SK-N-SH (cell line): Measurements from ENCODE around the gene ZNF334. TPM values are rescaled to one million over a fixed set of nuclear protein-coding genes. Genes with fewer than 3 reads are reported as not detected.

ENCODE experiments used
- CTCF ChIA-PET: fragments of 300-600, 350-600 bp; formaldehyde crosslinking; extraction: SDS; loops from one replicate; lab custom pipeline; 2021; lab: Yijun Ruan, JAX
- POLR2A ChIA-PET: fragments of 350-600 bp; sonication (Branson Sonifier 250); formaldehyde crosslinking; extraction: SDS; loops from one replicate; lab custom pipeline; 2020; ENCODE audit warnings: antibody characterized with exemption, inconsistent platforms; lab: Yijun Ruan, JAX
- DNase-seq: peaks from one replicate; pipeline ENCODE4 v3.0.0; 2012
- H2AFZ ChIP-seq: fragments of 200-600 bp; sonication (generic); 2 replicates; pipeline ENCODE4 v1.8.1; 2016; ENCODE audit warnings: antibody characterized with exemption, mild to moderate bottlenecking, low read depth
- H3F3A ChIP-seq: fragments of 200-600 bp; sonication (generic); replicated peaks from 2 replicates; pipeline ENCODE3; 2016; ENCODE audit warnings: antibody characterized with exemption, mild to moderate bottlenecking; ENCODE audit not compliant: insufficient read depth
- H3K27ac ChIP-seq, 2 experiments: fragments of 200-500 bp in 1 of 2; fragments of 200-600 bp in 1 of 2; sonication (Bioruptor generic) in 1 of 2; sonication (generic), shearing (Covaris generic) in 1 of 2; 2 replicates each; pipeline versions ENCODE4 v1.5.1 to v1.6.1; 2014 to 2016; ENCODE audit warnings: low read depth in 2 of 2, inconsistent platforms in 1 of 2, low read length in 1 of 2, mild to moderate bottlenecking in 1 of 2, mixed read lengths in 1 of 2
- H3K27me3 ChIP-seq: fragments of 200-600 bp; sonication (generic), shearing (Covaris generic); 2 replicates; pipeline ENCODE4 v1.6.1; 2016; ENCODE audit warnings: mixed run types; ENCODE audit not compliant: insufficient read depth
- H3K36me3 ChIP-seq, 2 experiments: fragments of 200-500 bp in 1 of 2; fragments of 200-600 bp in 1 of 2; sonication (Bioruptor generic) in 1 of 2; sonication (generic) in 1 of 2; replicated peaks in 1 of 2; 2 replicates each; pipeline versions ENCODE3 to v1.5.1; 2014 to 2016; ENCODE audit warnings: low read length in 1 of 2, mild to moderate bottlenecking in 1 of 2; ENCODE audit not compliant: insufficient read depth in 2 of 2, control insufficient read depth in 1 of 2
- H3K4me1 ChIP-seq, 2 experiments: fragments of 200-500 bp in 1 of 2; fragments of 200-600 bp in 1 of 2; sonication (Bioruptor generic) in 1 of 2; sonication (generic), shearing (Covaris generic) in 1 of 2; 2 replicates each; pipeline versions ENCODE4 v1.5.1 to v1.6.1; 2014 to 2016; ENCODE audit warnings: low read depth in 1 of 2, low read length in 1 of 2, mixed run types in 1 of 2; ENCODE audit not compliant: insufficient read depth in 2 of 2, control insufficient read depth in 1 of 2
- H3K4me2 ChIP-seq: fragments of 200-600 bp; sonication (generic), shearing (Covaris generic); 2 replicates; pipeline ENCODE4 v1.6.1; 2017; ENCODE audit warnings: mixed run types
- H3K4me3 ChIP-seq, 2 experiments: fragments of 200-500 bp in 1 of 2; fragments of 200-600 bp in 1 of 2; sonication (Bioruptor generic) in 1 of 2; sonication (generic), shearing (Covaris generic) in 1 of 2; 2 replicates each; pipeline versions ENCODE4 v1.5.1 to v1.8.1; 2014 to 2016; ENCODE audit warnings: low read depth in 2 of 2, inconsistent platforms in 1 of 2, low read length in 1 of 2, mild to moderate bottlenecking in 1 of 2, mixed read lengths in 1 of 2, moderate library complexity in 1 of 2
- H3K79me2 ChIP-seq: fragments of 200-600 bp; sonication (generic); 2 replicates; pipeline ENCODE4 v1.8.1; 2017; ENCODE audit warnings: mild to moderate bottlenecking; ENCODE audit not compliant: insufficient read depth
- H3K9ac ChIP-seq: fragments of 200-600 bp; sonication (generic); 2 replicates; pipeline ENCODE4 v1.6.1; 2017; ENCODE audit warnings: mixed run types
- H3K9me2 ChIP-seq: fragments of 200-600 bp; sonication (generic); 2 replicates; pipeline ENCODE4 v1.6.1; 2017; ENCODE audit warnings: mixed run types
- H3K9me3 ChIP-seq: fragments of 200-600 bp; sonication (generic); 2 replicates; pipeline ENCODE4 v1.6.1; 2017; ENCODE audit warnings: mixed run types, mild to moderate bottlenecking, moderate library complexity
- H4K20me1 ChIP-seq: fragments of 200-600 bp; sonication (generic); 2 replicates; pipeline ENCODE4 v1.6.1; 2017; ENCODE audit warnings: mild to moderate bottlenecking, mixed run types; ENCODE audit not compliant: insufficient read depth
- CHD2 ChIP-seq: fragments of 150-350 bp; IDR thresholded peaks from 2 replicates; pipeline ENCODE4 v1.6.1; 2018; ENCODE audit warnings: low read length; ENCODE audit not compliant: partially characterized antibody
- ELF1 ChIP-seq: IDR thresholded peaks from 2 replicates; pipeline ENCODE4 v1.4.0; 2012
- FOXJ3 ChIP-seq: sonication (generic); formaldehyde crosslinking; IDR thresholded peaks from 2 replicates; pipeline ENCODE4 v1.5.1; 2020; ENCODE audit warnings: mild to moderate bottlenecking, missing genetic modification reagents
- GABPA ChIP-seq: IDR thresholded peaks from 2 replicates; pipeline ENCODE4 v1.4.0; 2012; ENCODE audit warnings: low read depth, mild to moderate bottlenecking
- IRF3 ChIP-seq: fragments of 150-350 bp; IDR thresholded peaks from 2 replicates; pipeline ENCODE4 v1.6.1; 2016; ENCODE audit warnings: mild to moderate bottlenecking, low read depth, low read length
- MEF2A ChIP-seq: IDR thresholded peaks from 2 replicates; pipeline ENCODE4 v1.4.0; 2012; ENCODE audit warnings: low read depth, borderline replicate concordance
- MXI1 ChIP-seq: IDR thresholded peaks from 2 replicates; pipeline ENCODE4 v1.6.1; 2012; ENCODE audit warnings: mild to moderate bottlenecking, low read depth, low read length, improper control_type of control experiment
- NFIC ChIP-seq: IDR thresholded peaks from 2 replicates; pipeline ENCODE4 v1.4.0; 2012; ENCODE audit warnings: borderline replicate concordance
- NRF1 ChIP-seq: IDR thresholded peaks from 2 replicates; pipeline ENCODE4 v1.6.1; 2012; ENCODE audit warnings: low read depth, mild to moderate bottlenecking, low read length
- POLR2AphosphoS5 ChIP-seq: IDR thresholded peaks from 2 replicates; pipeline ENCODE4 v1.6.1; 2012; ENCODE audit warnings: low read depth, low read length
- RCOR1 ChIP-seq: fragments of 150-350 bp; IDR thresholded peaks from 2 replicates; pipeline ENCODE4 v1.6.1; 2017; ENCODE audit warnings: antibody characterized with exemption, low read length
- RXRA ChIP-seq: IDR thresholded peaks from 2 replicates; pipeline ENCODE4 v1.4.0; 2012; ENCODE audit warnings: low read depth, mild to moderate bottlenecking, borderline replicate concordance
- SIN3A ChIP-seq: IDR thresholded peaks from 2 replicates; pipeline ENCODE4 v1.6.1; 2012; ENCODE audit warnings: low read depth, mild to moderate bottlenecking, low read length, moderate library complexity, borderline replicate concordance
- TAF1 ChIP-seq: IDR thresholded peaks from 2 replicates; pipeline ENCODE4 v1.6.1; 2012; ENCODE audit warnings: low read depth, mild to moderate bottlenecking, low read length, moderate library complexity, borderline replicate concordance
- TCF12 ChIP-seq: IDR thresholded peaks from 2 replicates; pipeline ENCODE4 v1.4.0; 2012
- TEAD4 ChIP-seq: IDR thresholded peaks from 2 replicates; pipeline ENCODE4 v1.4.0; 2012; ENCODE audit warnings: mild to moderate bottlenecking, borderline replicate concordance; ENCODE audit not compliant: insufficient read depth
- YY1 ChIP-seq: IDR thresholded peaks from 2 replicates; pipeline ENCODE4 v1.4.0; 2012; ENCODE audit warnings: low read depth, mild to moderate bottlenecking
- WGBS: methylation state at CpG from one replicate; pipeline ENCODE4 v1.1.6; 2017; ENCODE audit warnings: low lambda C conversion rate; 5-methylcytosine and 5-hydroxymethylcytosine counted together
- polyA plus RNA-seq, 3 experiments: library from polyadenylated mRNA; depleted of rRNA; stranded (reverse); fragments of >200 nt; gene quantifications; 2 replicates each; pipeline ENCODE4 v1.2.3, GENCODE V29; 2012
- TF ChIP-seq, protein P1 (sequence below): IDR thresholded peaks from 2 replicates; pipeline ENCODE4; 2012
- TF ChIP-seq, protein P2 (sequence below): IDR thresholded peaks from 2 replicates; pipeline ENCODE4 v1.4.0; 2012; ENCODE audit warnings: low read depth, borderline replicate concordance
- TF ChIP-seq, protein P3 (sequence below): IDR thresholded peaks from 2 replicates; pipeline ENCODE4 v1.4.0; 2012; ENCODE audit warnings: low read depth
- TF ChIP-seq, protein P4 (sequence below): IDR thresholded peaks from 2 replicates; pipeline ENCODE4 v1.4.0; 2012; ENCODE audit warnings: low read depth, borderline replicate concordance

Gene ZNF334
- polyA plus RNA-seq, 1 of the 3 experiments (the other 2 are of a cell fraction): 4.5 TPM

- no peaks in the 10 kb centered on the region for H3F3A ChIP-seq
- DNase-seq: peak; percentile 14
- ChIA-PET CTCF (no interaction called here), POLR2A (no interaction called here)
- no peaks in the 10 kb centered on the region for H3K4me1 ChIP-seq
- H3K4me2 ChIP-seq: no peak overlapping the region
- H3K9ac ChIP-seq: no peak overlapping the region
- H3K9me2 ChIP-seq: no peaks in the 10 kb centered on the region
- TF ChIP-seq, protein P1, sequence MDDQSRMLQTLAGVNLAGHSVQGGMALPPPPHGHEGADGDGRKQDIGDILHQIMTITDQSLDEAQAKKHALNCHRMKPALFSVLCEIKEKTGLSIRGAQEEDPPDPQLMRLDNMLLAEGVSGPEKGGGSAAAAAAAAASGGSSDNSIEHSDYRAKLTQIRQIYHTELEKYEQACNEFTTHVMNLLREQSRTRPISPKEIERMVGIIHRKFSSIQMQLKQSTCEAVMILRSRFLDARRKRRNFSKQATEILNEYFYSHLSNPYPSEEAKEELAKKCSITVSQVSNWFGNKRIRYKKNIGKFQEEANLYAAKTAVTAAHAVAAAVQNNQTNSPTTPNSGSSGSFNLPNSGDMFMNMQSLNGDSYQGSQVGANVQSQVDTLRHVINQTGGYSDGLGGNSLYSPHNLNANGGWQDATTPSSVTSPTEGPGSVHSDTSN: no peak
- no peak for TF ChIP-seq POLR2AphosphoS5
- TF ChIP-seq RXRA: no peak
- no peak for TF ChIP-seq CHD2
- no peak for TF ChIP-seq MEF2A
- no peak for TF ChIP-seq TCF12
- no peak for TF ChIP-seq ELF1
- TF ChIP-seq, protein P2, sequence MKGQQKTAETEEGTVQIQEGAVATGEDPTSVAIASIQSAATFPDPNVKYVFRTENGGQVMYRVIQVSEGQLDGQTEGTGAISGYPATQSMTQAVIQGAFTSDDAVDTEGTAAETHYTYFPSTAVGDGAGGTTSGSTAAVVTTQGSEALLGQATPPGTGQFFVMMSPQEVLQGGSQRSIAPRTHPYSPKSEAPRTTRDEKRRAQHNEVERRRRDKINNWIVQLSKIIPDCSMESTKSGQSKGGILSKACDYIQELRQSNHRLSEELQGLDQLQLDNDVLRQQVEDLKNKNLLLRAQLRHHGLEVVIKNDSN: no peak
- TF ChIP-seq NRF1: no peak
- TF ChIP-seq, protein P3, sequence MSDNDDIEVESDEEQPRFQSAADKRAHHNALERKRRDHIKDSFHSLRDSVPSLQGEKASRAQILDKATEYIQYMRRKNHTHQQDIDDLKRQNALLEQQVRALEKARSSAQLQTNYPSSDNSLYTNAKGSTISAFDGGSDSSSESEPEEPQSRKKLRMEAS: no peak
- no peak for TF ChIP-seq SIN3A
- no peak for TF ChIP-seq TEAD4
- no peak for TF ChIP-seq IRF3
- no peak for TF ChIP-seq GABPA
- no peak for TF ChIP-seq TAF1
- H3K27ac ChIP-seq: no peak overlapping the region
- no peak overlapping the region for H2AFZ ChIP-seq
- H3K36me3 ChIP-seq: no peaks in the 10 kb centered on the region
- 42% methylated on average over 3 of the region's 3 CpGs for WGBS
- H4K20me1 ChIP-seq: no peaks in the 10 kb centered on the region
- H3K27me3 ChIP-seq: no peaks in the 10 kb centered on the region
- H3K4me3 ChIP-seq: no peak overlapping the region
- H3K79me2 ChIP-seq: no peaks in the 10 kb centered on the region
- no peaks in the 10 kb centered on the region for H3K9me3 ChIP-seq
These were observed 48.9 kb downstream of the ZNF334 start for GRCh38 chr20:46464451-46464850.

GRCh38 chr20:46463852-46464251 lies 49.5 kb downstream of the ZNF334 start:
- POLR2A ChIA-PET: no interaction called here
- TF ChIP-seq RXRA (no peak), RCOR1 (no peak), MXI1 (no peak), YY1 (no peak), NFIC (no peak), FOXJ3 (no peak), GABPA (no peak)
- TF ChIP-seq, protein P4, sequence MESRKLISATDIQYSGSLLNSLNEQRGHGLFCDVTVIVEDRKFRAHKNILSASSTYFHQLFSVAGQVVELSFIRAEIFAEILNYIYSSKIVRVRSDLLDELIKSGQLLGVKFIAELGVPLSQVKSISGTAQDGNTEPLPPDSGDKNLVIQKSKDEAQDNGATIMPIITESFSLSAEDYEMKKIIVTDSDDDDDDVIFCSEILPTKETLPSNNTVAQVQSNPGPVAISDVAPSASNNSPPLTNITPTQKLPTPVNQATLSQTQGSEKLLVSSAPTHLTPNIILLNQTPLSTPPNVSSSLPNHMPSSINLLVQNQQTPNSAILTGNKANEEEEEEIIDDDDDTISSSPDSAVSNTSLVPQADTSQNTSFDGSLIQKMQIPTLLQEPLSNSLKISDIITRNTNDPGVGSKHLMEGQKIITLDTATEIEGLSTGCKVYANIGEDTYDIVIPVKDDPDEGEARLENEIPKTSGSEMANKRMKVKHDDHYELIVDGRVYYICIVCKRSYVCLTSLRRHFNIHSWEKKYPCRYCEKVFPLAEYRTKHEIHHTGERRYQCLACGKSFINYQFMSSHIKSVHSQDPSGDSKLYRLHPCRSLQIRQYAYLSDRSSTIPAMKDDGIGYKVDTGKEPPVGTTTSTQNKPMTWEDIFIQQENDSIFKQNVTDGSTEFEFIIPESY: no peak
- TF ChIP-seq, protein P2: no peak

More at GRCh38 chr20:46463852-46464251, 49.5 kb downstream of the ZNF334 start:
- no peaks in the 10 kb centered on the region for H3F3A ChIP-seq
- peaks cover 0 to 2% of the 10 kb centered on the region in 2 experiments; a peak in 1 of 4 replicates for H3K4me1 ChIP-seq
- no peak overlapping the region for H3K4me3 ChIP-seq
- H4K20me1 ChIP-seq: no peaks in the 10 kb centered on the region
- no peaks in the 10 kb centered on the region for H3K9me2 ChIP-seq
- H3K27ac ChIP-seq: no peak overlapping the region
- no peaks in the 10 kb centered on the region for H3K27me3 ChIP-seq
- DNase-seq: no peak
- H3K4me2 ChIP-seq: no peak overlapping the region
- no peaks in the 10 kb centered on the region for H3K79me2 ChIP-seq
- no peak overlapping the region for H2AFZ ChIP-seq
- CTCF ChIA-PET: interaction anchor here (1.2 kb wide), 1 partner anchor 8 kb away, joined by 3 read pairs; no protein-coding TSS in a partner anchor
- no peaks in the 10 kb centered on the region for H3K9me3 ChIP-seq
- H3K9ac ChIP-seq: no peak overlapping the region
- WGBS: 62% methylated on average over 4 of the region's 4 CpGs
- no peaks in the 10 kb centered on the region for H3K36me3 ChIP-seq
